HepG2 (cell line): ENCODE data around the gene CDC42BPG. TPM values are rescaled to one million over a fixed set of nuclear protein-coding genes. Genes with fewer than 3 reads are reported as not detected.

Source experiments
- ARID4A ChIP-seq: sonication (generic); formaldehyde crosslinking; IDR thresholded peaks from 2 replicates; pipeline ENCODE4 v1.5.0; 2020; ENCODE audit warnings: mild to moderate bottlenecking, missing genetic modification reagents, borderline replicate concordance
- GTF3A ChIP-seq: sonication (generic); formaldehyde crosslinking; conservative IDR thresholded peaks from 2 replicates; pipeline ENCODE4 v1.4.0; 2020; ENCODE audit warnings: mild to moderate bottlenecking, missing genetic modification reagents
- HMG20B ChIP-seq: conservative IDR thresholded peaks from 2 replicates; pipeline ENCODE4 v1.6.1; 2016; ENCODE audit warnings: missing genetic modification reagents, missing compliant biosample characterization
- HNF4A ChIP-seq: sonication (generic); formaldehyde crosslinking; IDR thresholded peaks from 2 replicates; pipeline ENCODE4 v1.4.0; 2020; ENCODE audit warnings: missing genetic modification reagents
- SAP130 ChIP-seq: IDR thresholded peaks from 2 replicates; pipeline ENCODE4 v1.6.1; 2016; ENCODE audit warnings: low read depth
- ZNF17 ChIP-seq: sonication (generic); formaldehyde crosslinking; IDR thresholded peaks from 2 replicates; pipeline ENCODE4 v1.5.0; 2020; ENCODE audit warnings: mild to moderate bottlenecking, missing genetic modification reagents
- ZNF253 ChIP-seq: sonication (generic); formaldehyde crosslinking; IDR thresholded peaks from 2 replicates; pipeline ENCODE4 v1.8.0; 2022; ENCODE audit warnings: mild to moderate bottlenecking, missing genetic modification reagents, borderline replicate concordance
- ZNF501 ChIP-seq: sonication (generic); formaldehyde crosslinking; IDR thresholded peaks from 2 replicates; pipeline ENCODE4 v1.5.1; 2020; ENCODE audit warnings: mild to moderate bottlenecking, moderate library complexity, missing genetic modification reagents
- ZNF674 ChIP-seq: sonication (generic); formaldehyde crosslinking; IDR thresholded peaks from 2 replicates; pipeline ENCODE4 v1.5.0; 2020; ENCODE audit warnings: low read depth, mild to moderate bottlenecking, missing genetic modification reagents
- ZNF761 ChIP-seq: sonication (generic); formaldehyde crosslinking; conservative IDR thresholded peaks from 2 replicates; pipeline ENCODE4 v1.4.0; 2020; ENCODE audit warnings: mild to moderate bottlenecking, missing genetic modification reagents
- polyA plus RNA-seq, 8 experiments: library from polyadenylated mRNA; depleted of rRNA in 3 of 8; stranded (reverse) in 7 of 8; unstranded in 1 of 8; fragments of >200 nt; fragmentation: Illumina TruSeq in 4 of 8; extraction: Trizol in 4 of 8; gene quantifications; 2 replicates each; pipeline versions ENCODE4 v1.2.1 to v1.2.3, GENCODE V29; 2011 to 2016; ENCODE audit warnings: low read depth in 4 of 8, missing spikeins in 1 of 8, mixed read lengths in 1 of 8; ENCODE audit not compliant: insufficient read depth in 1 of 8
- total RNA-seq, 5 experiments: library from RNA; depleted of rRNA; stranded (reverse); fragments of >200 nt; fragmentation: Illumina TruSeq; extraction: Trizol; gene quantifications; 2 replicates each; pipeline ENCODE4 v1.2.3, GENCODE V29; 2016; ENCODE audit warnings: low read depth in 1 of 5
- TF ChIP-seq, protein P1 (sequence below): sonication (generic); formaldehyde crosslinking; IDR thresholded peaks from 2 replicates; pipeline ENCODE4 v1.8.0; 2022; ENCODE audit warnings: mild to moderate bottlenecking, missing genetic modification reagents, borderline replicate concordance
- TF ChIP-seq, protein P2 (sequence below): sonication (generic); formaldehyde crosslinking; conservative IDR thresholded peaks from 2 replicates; pipeline ENCODE4 v1.4.0; 2020; ENCODE audit warnings: mild to moderate bottlenecking, missing genetic modification reagents, moderate library complexity
- TF ChIP-seq, protein P3 (sequence below): sonication (generic); formaldehyde crosslinking; IDR thresholded peaks from 2 replicates; pipeline ENCODE4 v1.4.0; 2020; ENCODE audit warnings: mild to moderate bottlenecking, missing genetic modification reagents
- TF ChIP-seq, protein P4 (sequence below): sonication (generic); formaldehyde crosslinking; conservative IDR thresholded peaks from 2 replicates; pipeline ENCODE4 v1.4.0; 2020; ENCODE audit warnings: missing genetic modification reagents
- TF ChIP-seq, protein P5 (sequence below): sonication (generic); formaldehyde crosslinking; IDR thresholded peaks from 2 replicates; pipeline ENCODE4 v1.5.1; 2020; ENCODE audit warnings: mild to moderate bottlenecking, moderate library complexity, missing genetic modification reagents

The CDC42BPG gene
- total and polyA plus RNA-seq, 2 of the 13 experiments (the other 11 are each of a cell fraction or from before 2014, with no cell fraction given) = 0.55 to 1.4 TPM

GRCh38 chr11:64799623-64800302, 44.7 kb downstream of the CDC42BPG start (continued):
- TF ChIP-seq ARID4A (CRISPR knock-in tag) = peak; percentile 16; the same call in 1 of the 2 replicates
- TF ChIP-seq, protein P1, sequence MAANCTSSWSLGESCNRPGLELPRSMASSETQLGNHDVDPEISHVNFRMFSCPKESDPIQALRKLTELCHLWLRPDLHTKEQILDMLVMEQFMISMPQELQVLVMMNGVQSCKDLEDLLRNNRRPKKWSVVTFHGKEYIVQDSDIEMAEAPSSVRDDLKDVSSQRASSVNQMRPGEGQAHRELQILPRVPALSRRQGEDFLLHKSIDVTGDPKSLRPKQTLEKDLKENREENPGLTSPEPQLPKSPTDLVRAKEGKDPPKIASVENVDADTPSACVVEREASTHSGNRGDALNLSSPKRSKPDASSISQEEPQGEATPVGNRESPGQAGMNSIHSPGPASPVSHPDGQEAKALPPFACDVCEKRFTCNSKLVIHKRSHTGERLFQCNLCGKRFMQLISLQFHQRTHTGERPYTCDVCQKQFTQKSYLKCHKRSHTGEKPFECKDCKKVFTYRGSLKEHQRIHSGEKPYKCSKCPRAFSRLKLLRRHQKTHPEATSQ = no peak
- no peak for TF ChIP-seq GTF3A (CRISPR knock-in tag)
- TF ChIP-seq ZNF17 (CRISPR knock-in tag) = no peak
- TF ChIP-seq, protein P2, sequence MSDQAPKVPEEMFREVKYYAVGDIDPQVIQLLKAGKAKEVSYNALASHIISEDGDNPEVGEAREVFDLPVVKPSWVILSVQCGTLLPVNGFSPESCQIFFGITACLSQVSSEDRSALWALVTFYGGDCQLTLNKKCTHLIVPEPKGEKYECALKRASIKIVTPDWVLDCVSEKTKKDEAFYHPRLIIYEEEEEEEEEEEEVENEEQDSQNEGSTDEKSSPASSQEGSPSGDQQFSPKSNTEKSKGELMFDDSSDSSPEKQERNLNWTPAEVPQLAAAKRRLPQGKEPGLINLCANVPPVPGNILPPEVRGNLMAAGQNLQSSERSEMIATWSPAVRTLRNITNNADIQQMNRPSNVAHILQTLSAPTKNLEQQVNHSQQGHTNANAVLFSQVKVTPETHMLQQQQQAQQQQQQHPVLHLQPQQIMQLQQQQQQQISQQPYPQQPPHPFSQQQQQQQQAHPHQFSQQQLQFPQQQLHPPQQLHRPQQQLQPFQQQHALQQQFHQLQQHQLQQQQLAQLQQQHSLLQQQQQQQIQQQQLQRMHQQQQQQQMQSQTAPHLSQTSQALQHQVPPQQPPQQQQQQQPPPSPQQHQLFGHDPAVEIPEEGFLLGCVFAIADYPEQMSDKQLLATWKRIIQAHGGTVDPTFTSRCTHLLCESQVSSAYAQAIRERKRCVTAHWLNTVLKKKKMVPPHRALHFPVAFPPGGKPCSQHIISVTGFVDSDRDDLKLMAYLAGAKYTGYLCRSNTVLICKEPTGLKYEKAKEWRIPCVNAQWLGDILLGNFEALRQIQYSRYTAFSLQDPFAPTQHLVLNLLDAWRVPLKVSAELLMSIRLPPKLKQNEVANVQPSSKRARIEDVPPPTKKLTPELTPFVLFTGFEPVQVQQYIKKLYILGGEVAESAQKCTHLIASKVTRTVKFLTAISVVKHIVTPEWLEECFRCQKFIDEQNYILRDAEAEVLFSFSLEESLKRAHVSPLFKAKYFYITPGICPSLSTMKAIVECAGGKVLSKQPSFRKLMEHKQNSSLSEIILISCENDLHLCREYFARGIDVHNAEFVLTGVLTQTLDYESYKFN (CRISPR knock-in tag) = 0 out of 2 replicates have a peak, but pooled peaks have one; percentile 17
- TF ChIP-seq, protein P3, sequence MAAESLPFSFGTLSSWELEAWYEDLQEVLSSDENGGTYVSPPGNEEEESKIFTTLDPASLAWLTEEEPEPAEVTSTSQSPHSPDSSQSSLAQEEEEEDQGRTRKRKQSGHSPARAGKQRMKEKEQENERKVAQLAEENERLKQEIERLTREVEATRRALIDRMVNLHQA (CRISPR knock-in tag) = no peak
- no peak for TF ChIP-seq HMG20B (CRISPR knock-in tag)
- TF ChIP-seq ZNF674 (CRISPR knock-in tag) = no peak
- no peak for TF ChIP-seq ZNF501 (CRISPR knock-in tag)
- TF ChIP-seq HNF4A (CRISPR knock-in tag) = peak; percentile 46
- TF ChIP-seq, protein P4, sequence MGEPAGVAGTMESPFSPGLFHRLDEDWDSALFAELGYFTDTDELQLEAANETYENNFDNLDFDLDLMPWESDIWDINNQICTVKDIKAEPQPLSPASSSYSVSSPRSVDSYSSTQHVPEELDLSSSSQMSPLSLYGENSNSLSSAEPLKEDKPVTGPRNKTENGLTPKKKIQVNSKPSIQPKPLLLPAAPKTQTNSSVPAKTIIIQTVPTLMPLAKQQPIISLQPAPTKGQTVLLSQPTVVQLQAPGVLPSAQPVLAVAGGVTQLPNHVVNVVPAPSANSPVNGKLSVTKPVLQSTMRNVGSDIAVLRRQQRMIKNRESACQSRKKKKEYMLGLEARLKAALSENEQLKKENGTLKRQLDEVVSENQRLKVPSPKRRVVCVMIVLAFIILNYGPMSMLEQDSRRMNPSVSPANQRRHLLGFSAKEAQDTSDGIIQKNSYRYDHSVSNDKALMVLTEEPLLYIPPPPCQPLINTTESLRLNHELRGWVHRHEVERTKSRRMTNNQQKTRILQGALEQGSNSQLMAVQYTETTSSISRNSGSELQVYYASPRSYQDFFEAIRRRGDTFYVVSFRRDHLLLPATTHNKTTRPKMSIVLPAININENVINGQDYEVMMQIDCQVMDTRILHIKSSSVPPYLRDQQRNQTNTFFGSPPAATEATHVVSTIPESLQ (CRISPR knock-in tag) = no peak
- TF ChIP-seq ZNF761 (CRISPR knock-in tag) = no peak
- TF ChIP-seq ZNF253 = no peak
- TF ChIP-seq SAP130 (CRISPR knock-in tag) = peak; percentile 25; the same call in 1 of the 2 replicates
- TF ChIP-seq, protein P5, sequence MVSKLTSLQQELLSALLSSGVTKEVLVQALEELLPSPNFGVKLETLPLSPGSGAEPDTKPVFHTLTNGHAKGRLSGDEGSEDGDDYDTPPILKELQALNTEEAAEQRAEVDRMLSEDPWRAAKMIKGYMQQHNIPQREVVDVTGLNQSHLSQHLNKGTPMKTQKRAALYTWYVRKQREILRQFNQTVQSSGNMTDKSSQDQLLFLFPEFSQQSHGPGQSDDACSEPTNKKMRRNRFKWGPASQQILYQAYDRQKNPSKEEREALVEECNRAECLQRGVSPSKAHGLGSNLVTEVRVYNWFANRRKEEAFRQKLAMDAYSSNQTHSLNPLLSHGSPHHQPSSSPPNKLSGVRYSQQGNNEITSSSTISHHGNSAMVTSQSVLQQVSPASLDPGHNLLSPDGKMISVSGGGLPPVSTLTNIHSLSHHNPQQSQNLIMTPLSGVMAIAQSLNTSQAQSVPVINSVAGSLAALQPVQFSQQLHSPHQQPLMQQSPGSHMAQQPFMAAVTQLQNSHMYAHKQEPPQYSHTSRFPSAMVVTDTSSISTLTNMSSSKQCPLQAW (CRISPR knock-in tag) = 0 out of 2 replicates have a peak, but pooled peaks have one; percentile 29
